SU-DHL-6 (cell line): ENCODE data around the gene SSC4D.

ENCODE experiments used
- H2AFZ ChIP-seq: fragments of 200-600 bp; sonication (generic); 2 replicates; pipeline ENCODE4 v1.6.1; 2014; ENCODE audit warnings: low read depth, mild to moderate bottlenecking, moderate library complexity, mixed read lengths, antibody characterized with exemption, low read length; ENCODE audit not compliant: severe bottlenecking
- H3F3A ChIP-seq: fragments of 200-600 bp; shearing (Covaris generic); 2 replicates; pipeline ENCODE4 v1.6.0; 2016; ENCODE audit warnings: antibody characterized with exemption, mild to moderate bottlenecking; ENCODE audit not compliant: insufficient read depth
- H3K27ac ChIP-seq: fragments of 200-600 bp; sonication (generic); 2 replicates; pipeline ENCODE4 v1.5.1; 2016; ENCODE audit warnings: low read depth, mild to moderate bottlenecking, low read length, moderate library complexity, mixed read lengths
- H3K27me3 ChIP-seq: fragments of 200-600 bp; sonication (generic), shearing (Covaris generic); 2 replicates; pipeline ENCODE4 v1.6.0; 2014; ENCODE audit warnings: mild to moderate bottlenecking, low read length
- H3K36me3 ChIP-seq: fragments of 200-600 bp; sonication (generic); 2 replicates; pipeline ENCODE4 v1.6.1; 2014; ENCODE audit warnings: mild to moderate bottlenecking, low read length, mixed read lengths
- H3K4me2 ChIP-seq: fragments of 300-600, 200-600 bp; shearing (Covaris generic), sonication (generic); 2 replicates; pipeline ENCODE4 v1.6.0; 2014; ENCODE audit warnings: low read length, low read depth, mild to moderate bottlenecking; ENCODE audit not compliant: poor library complexity, severe bottlenecking
- H3K4me3 ChIP-seq: fragments of 200-600 bp; sonication (generic); 2 replicates; pipeline ENCODE4 v1.5.1; 2014; ENCODE audit warnings: antibody characterized with exemption, low read length, mild to moderate bottlenecking, mixed read lengths; ENCODE audit not compliant: insufficient read depth, poor library complexity, severe bottlenecking
- H3K79me2 ChIP-seq: fragments of 200-600 bp; sonication (generic); 2 replicates; pipeline ENCODE4 v1.6.1; 2014; ENCODE audit warnings: mild to moderate bottlenecking, low read length, moderate library complexity; ENCODE audit not compliant: insufficient read depth
- H3K9ac ChIP-seq: fragments of 200-600 bp; sonication (generic); 2 replicates; pipeline ENCODE4 v1.7.0; 2014; ENCODE audit warnings: mild to moderate bottlenecking, low read length
- H3K9me2 ChIP-seq: fragments of 200-600 bp; sonication (generic); replicated peaks from 2 replicates; pipeline ENCODE4 v1.6.1; 2014; ENCODE audit warnings: low read length; ENCODE audit not compliant: insufficient read depth
- H3K9me3 ChIP-seq: fragments of 200-600 bp; sonication (generic); 2 replicates; pipeline ENCODE4 v1.6.1; 2014; ENCODE audit warnings: low read length, mixed read lengths; ENCODE audit not compliant: insufficient read depth
- H4K20me1 ChIP-seq: fragments of 200-600 bp; sonication (generic); 2 replicates; pipeline ENCODE4 v1.6.1; 2014; ENCODE audit warnings: low read depth, mild to moderate bottlenecking, antibody characterized with exemption, low read length, moderate library complexity, mixed read lengths
- EZH2phosphoT487 ChIP-seq: fragments of 200-600 bp; sonication (generic), shearing (Covaris generic); conservative IDR thresholded peaks from 2 replicates; pipeline ENCODE4 v1.6.1; 2018; ENCODE audit warnings: mild to moderate bottlenecking, antibody characterized with exemption, low read length, moderate library complexity, mixed read lengths
- TF ChIP-seq, protein P1 (sequence below): fragments of 200-600 bp; sonication (generic); IDR thresholded peaks from one replicate; pipeline ENCODE4 v1.5.1; 2017; ENCODE audit warnings: antibody characterized with exemption, mild to moderate bottlenecking, low read length, moderate library complexity; ENCODE audit not compliant: insufficient read depth, poor library complexity, severe bottlenecking

The SSC4D gene

DNA sequence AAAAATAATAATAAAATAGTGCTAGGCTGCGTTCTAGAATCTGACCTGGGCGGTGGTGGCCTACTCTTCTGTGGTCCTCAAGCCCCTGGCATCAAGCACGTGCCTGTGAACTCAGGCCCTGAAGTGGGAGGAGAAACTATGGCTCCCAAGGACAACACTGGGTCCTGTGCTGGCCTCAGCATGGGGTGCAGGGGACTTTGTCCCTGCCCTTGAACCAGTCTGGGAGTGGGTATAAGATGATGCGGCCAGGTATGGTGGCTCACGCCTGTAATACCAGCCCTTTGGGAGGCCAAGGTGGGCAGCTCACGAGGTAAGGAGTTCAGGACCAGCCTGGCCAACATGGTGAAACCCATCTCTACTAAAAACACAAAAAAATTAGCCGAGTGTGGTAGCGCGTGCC is 20.7 kb upstream of the SSC4D start:
- Histone ChIP-seq H3K9ac (no peak overlapping the region), H3K4me3 (no peak overlapping the region), H3K36me3 (no peaks in the 10 kb centered on the region), H3K4me2 (no peak overlapping the region), H3F3A (no peaks in the 10 kb centered on the region), H2AFZ (no peak overlapping the region), H3K79me2 (no peaks in the 10 kb centered on the region), H3K9me3 (no peaks in the 10 kb centered on the region), H3K27ac (no peak overlapping the region), H3K9me2 (no peaks in the 10 kb centered on the region), H4K20me1 (no peaks in the 10 kb centered on the region), H3K27me3 (no peaks in the 10 kb centered on the region)
- TF ChIP-seq EZH2phosphoT487, result no peak
- TF ChIP-seq, protein P1, sequence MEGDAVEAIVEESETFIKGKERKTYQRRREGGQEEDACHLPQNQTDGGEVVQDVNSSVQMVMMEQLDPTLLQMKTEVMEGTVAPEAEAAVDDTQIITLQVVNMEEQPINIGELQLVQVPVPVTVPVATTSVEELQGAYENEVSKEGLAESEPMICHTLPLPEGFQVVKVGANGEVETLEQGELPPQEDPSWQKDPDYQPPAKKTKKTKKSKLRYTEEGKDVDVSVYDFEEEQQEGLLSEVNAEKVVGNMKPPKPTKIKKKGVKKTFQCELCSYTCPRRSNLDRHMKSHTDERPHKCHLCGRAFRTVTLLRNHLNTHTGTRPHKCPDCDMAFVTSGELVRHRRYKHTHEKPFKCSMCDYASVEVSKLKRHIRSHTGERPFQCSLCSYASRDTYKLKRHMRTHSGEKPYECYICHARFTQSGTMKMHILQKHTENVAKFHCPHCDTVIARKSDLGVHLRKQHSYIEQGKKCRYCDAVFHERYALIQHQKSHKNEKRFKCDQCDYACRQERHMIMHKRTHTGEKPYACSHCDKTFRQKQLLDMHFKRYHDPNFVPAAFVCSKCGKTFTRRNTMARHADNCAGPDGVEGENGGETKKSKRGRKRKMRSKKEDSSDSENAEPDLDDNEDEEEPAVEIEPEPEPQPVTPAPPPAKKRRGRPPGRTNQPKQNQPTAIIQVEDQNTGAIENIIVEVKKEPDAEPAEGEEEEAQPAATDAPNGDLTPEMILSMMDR, result no peak

GRCh38 chr7:76428868-76429805 is 19.6 kb upstream of the SSC4D start:
- H3K9me3 ChIP-seq, result no peaks in the 10 kb centered on the region
- H3K79me2 ChIP-seq, result no peaks in the 10 kb centered on the region
- no peaks in the 10 kb centered on the region for H3K9me2 ChIP-seq
- no peaks in the 10 kb centered on the region for H3K36me3 ChIP-seq
- no peaks in the 10 kb centered on the region for H3K27me3 ChIP-seq
- no peak overlapping the region for H3K9ac ChIP-seq
- H3F3A ChIP-seq, result no peaks in the 10 kb centered on the region
- H3K4me2 ChIP-seq, result no peak overlapping the region
- TF ChIP-seq EZH2phosphoT487, result no peak
- TF ChIP-seq, protein P1, result no peak
- H4K20me1 ChIP-seq, result no peaks in the 10 kb centered on the region
- no peak overlapping the region for H3K27ac ChIP-seq
- H3K4me3 ChIP-seq, result no peak overlapping the region
- H2AFZ ChIP-seq, result no peak overlapping the region

DNA sequence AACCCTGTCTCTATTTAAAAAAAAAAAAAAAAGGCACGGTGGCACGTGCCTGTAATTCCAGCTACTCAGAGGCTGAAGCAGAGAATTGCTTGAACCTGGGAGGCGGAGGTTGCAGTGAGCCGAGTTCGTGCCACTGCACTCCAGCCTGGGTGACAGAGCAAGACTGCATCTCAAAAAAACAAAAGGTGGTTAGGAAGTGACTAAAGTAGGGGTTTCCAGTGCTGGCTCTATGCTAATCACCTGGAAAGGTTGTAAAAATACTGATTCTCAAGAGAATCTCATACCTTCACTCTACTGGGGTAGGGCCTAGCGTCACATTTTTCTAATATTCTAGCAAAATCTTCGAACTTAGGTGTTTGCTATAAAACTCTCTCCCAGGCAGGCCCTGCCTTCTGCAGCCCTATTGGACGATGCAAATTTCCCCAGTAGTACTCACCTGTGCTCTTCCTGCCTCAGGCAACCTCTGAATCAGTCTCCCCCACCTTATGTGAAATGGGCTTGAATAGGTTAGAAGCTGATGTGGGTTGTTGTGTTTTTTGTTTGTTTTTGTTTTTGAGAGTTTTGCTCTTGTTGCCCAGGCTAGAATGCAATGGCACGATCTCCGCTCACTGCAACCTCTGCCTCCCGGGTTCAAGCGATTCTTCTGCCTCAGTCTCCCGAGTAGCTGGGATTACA is 18.8 kb upstream of the SSC4D start:
- H3K27ac ChIP-seq, result no peak overlapping the region
- H2AFZ ChIP-seq, result no peak overlapping the region
- H3F3A ChIP-seq, result no peaks in the 10 kb centered on the region
- H3K9me2 ChIP-seq, result no peaks in the 10 kb centered on the region
- no peaks in the 10 kb centered on the region for H3K36me3 ChIP-seq
- H3K27me3 ChIP-seq, result no peaks in the 10 kb centered on the region
- no peaks in the 10 kb centered on the region for H3K9me3 ChIP-seq
- no peak overlapping the region for H3K9ac ChIP-seq
- H3K79me2 ChIP-seq, result no peaks in the 10 kb centered on the region
- TF ChIP-seq EZH2phosphoT487, result no peak
- TF ChIP-seq, protein P1, result no peak
- no peak overlapping the region for H3K4me3 ChIP-seq
- H3K4me2 ChIP-seq, result no peak overlapping the region
- no peaks in the 10 kb centered on the region for H4K20me1 ChIP-seq
